ENCODE data around the gene KCNIP4. TPM values are rescaled to one million over a fixed set of nuclear protein-coding genes. Genes with fewer than 3 reads are reported as not detected.

Gene KCNIP4
- total RNA-seq, 1 donor: not detected

DNA sequence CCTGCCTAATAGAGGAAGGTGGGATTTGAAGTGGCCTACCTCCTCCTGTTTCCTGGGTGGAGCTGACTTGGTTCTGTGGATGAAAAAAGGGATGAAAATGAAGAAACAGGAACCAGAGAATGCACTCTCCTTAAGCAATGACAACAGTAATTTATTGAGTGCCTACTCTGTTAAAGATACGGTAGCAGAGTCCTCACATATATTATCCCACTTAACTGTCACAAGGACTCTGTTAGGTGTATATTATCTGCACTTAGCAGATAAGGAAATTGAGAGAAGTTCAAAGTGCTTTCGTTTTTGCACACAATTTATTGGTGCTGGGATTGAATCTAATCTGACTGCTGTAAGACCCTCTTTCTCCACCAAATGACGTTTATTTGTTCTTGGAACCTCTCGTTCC lies 947.1 kb downstream of the KCNIP4 start:
- Histone ChIP-seq H3K9me3 (ENCODE audit: low read depth, low read length) (no peaks in the 10 kb centered on the region), H3K4me1 (ENCODE audit: insufficient read depth, low read length) (no peaks in the 10 kb centered on the region), H3K36me3 (ENCODE audit: insufficient read depth, low read length) (no peaks in the 10 kb centered on the region), H3K79me2 (ENCODE audit: insufficient read depth, low read length) (no peaks in the 10 kb centered on the region), H3K4me3 (ENCODE audit: insufficient read depth, low read length) (no peak overlapping the region), H3K27ac (ENCODE audit: low read depth, low read length) (no peak overlapping the region), H3K4me2 (ENCODE audit: insufficient read depth, low read length) (no peak overlapping the region), H4K20me1 (ENCODE audit: insufficient read depth, low read length) (no peaks in the 10 kb centered on the region), H2AFZ (ENCODE audit: low read length) (no peak overlapping the region), H3K27me3 (ENCODE audit: insufficient read depth, low read length) (no peaks in the 10 kb centered on the region)
- DNase-seq (ENCODE audit: insufficient read length, low spot score, missing footprints): no peak
- TF ChIP-seq, protein P1, sequence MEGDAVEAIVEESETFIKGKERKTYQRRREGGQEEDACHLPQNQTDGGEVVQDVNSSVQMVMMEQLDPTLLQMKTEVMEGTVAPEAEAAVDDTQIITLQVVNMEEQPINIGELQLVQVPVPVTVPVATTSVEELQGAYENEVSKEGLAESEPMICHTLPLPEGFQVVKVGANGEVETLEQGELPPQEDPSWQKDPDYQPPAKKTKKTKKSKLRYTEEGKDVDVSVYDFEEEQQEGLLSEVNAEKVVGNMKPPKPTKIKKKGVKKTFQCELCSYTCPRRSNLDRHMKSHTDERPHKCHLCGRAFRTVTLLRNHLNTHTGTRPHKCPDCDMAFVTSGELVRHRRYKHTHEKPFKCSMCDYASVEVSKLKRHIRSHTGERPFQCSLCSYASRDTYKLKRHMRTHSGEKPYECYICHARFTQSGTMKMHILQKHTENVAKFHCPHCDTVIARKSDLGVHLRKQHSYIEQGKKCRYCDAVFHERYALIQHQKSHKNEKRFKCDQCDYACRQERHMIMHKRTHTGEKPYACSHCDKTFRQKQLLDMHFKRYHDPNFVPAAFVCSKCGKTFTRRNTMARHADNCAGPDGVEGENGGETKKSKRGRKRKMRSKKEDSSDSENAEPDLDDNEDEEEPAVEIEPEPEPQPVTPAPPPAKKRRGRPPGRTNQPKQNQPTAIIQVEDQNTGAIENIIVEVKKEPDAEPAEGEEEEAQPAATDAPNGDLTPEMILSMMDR (IDR thresholded peaks at IDR 0.05; ENCODE audit: extremely low read depth, low read depth, low read length): no peak

DNA sequence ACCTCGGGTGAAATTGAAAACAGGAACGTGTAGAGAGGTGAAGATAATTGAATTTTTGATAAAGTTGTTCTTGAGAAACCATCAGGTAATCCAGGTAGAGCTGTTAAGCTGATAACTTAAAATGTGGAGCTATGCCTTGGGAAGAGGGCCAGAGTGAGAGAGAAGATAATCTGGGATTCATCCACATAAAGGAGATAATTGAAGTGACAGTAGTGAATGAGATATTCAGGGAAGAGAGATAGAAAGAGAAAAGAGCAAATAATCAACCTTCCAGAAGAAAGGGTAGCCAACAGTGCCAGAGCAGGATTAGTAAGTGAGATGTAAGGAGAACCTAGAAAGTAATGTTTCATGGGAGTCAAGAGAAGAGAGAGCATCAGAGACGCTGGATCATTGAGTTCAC lies 950.7 kb downstream of the KCNIP4 start:
- Histone ChIP-seq H3K27ac (ENCODE audit: low read depth, low read length) (no peak overlapping the region), H3K4me2 (ENCODE audit: insufficient read depth, low read length) (no peak overlapping the region), H3K4me3 (ENCODE audit: insufficient read depth, low read length) (no peak overlapping the region), H2AFZ (ENCODE audit: low read length) (no peak overlapping the region), H3K36me3 (ENCODE audit: insufficient read depth, low read length) (no peaks in the 10 kb centered on the region), H4K20me1 (ENCODE audit: insufficient read depth, low read length) (no peaks in the 10 kb centered on the region), H3K27me3 (ENCODE audit: insufficient read depth, low read length) (no peaks in the 10 kb centered on the region), H3K4me1 (ENCODE audit: insufficient read depth, low read length) (no peaks in the 10 kb centered on the region), H3K79me2 (ENCODE audit: insufficient read depth, low read length) (no peaks in the 10 kb centered on the region), H3K9me3 (ENCODE audit: low read depth, low read length) (no peaks in the 10 kb centered on the region)
- TF ChIP-seq, protein P1 (IDR thresholded peaks at IDR 0.05; ENCODE audit: extremely low read depth, low read depth, low read length): no peak
- DNase-seq (ENCODE audit: insufficient read length, low spot score, missing footprints): no peak

DNA sequence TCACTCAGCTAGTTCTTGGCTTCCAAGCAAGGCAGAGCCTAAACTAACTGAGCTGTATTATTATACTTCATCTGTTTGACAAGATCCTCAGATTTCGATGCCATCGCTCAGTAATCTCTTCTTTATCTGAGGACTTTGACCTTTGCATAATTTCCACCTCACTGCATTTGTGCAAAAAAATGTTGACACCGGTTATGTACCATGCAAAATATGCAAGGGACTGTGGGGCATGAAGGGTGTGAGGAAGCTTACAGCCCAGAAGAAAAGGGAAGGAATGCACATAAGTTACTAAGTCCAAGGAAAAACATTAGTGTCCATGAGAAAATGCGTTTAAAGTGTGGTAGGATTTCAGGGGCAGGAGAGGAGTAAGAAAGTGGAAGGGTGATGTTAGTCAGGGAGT lies 953.0 kb downstream of the KCNIP4 start:
- no peak for DNase-seq (ENCODE audit: insufficient read length, low spot score, missing footprints)
- Histone ChIP-seq H3K4me2 (ENCODE audit: insufficient read depth, low read length) (no peak overlapping the region), H3K27me3 (ENCODE audit: insufficient read depth, low read length) (no peaks in the 10 kb centered on the region), H4K20me1 (ENCODE audit: insufficient read depth, low read length) (no peaks in the 10 kb centered on the region), H3K9me3 (ENCODE audit: low read depth, low read length) (no peaks in the 10 kb centered on the region), H2AFZ (ENCODE audit: low read length) (no peak overlapping the region), H3K27ac (ENCODE audit: low read depth, low read length) (no peak overlapping the region), H3K4me1 (ENCODE audit: insufficient read depth, low read length) (no peaks in the 10 kb centered on the region), H3K4me3 (ENCODE audit: insufficient read depth, low read length) (no peak overlapping the region), H3K79me2 (ENCODE audit: insufficient read depth, low read length) (no peaks in the 10 kb centered on the region), H3K36me3 (ENCODE audit: insufficient read depth, low read length) (no peaks in the 10 kb centered on the region)
- TF ChIP-seq, protein P1 (IDR thresholded peaks at IDR 0.05; ENCODE audit: extremely low read depth, low read depth, low read length): no peak

DNA sequence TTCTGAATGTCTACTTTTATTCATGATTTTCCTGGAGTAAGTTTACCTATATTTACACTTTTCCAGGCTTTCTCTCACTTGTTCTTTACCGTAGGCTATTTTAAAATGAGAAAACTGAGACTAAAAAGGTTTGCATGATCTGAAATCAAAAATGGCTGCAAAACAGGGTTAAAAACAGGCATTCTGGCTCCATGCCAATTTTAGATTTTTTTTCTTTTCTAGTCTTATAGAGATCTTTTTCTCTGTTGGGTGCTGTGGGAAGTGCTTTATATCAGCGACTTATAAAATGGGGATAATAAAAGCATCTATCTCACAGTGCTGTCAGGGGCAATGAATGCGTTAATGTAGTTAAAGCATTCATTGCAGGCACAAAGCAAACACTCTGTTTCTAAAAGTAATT lies 953.6 kb downstream of the KCNIP4 start:
- DNase-seq (ENCODE audit: insufficient read length, low spot score, missing footprints): no peak
- TF ChIP-seq, protein P1 (IDR thresholded peaks at IDR 0.05; ENCODE audit: extremely low read depth, low read depth, low read length): no peak

More for the DNA sequence above, 953.6 kb downstream of the KCNIP4 start:
- H3K4me3 ChIP-seq (ENCODE audit: insufficient read depth, low read length): no peak overlapping the region
- H3K27ac ChIP-seq (ENCODE audit: low read depth, low read length): no peak overlapping the region
- H3K4me2 ChIP-seq (ENCODE audit: insufficient read depth, low read length): no peak overlapping the region
- no peaks in the 10 kb centered on the region for H3K36me3 ChIP-seq (ENCODE audit: insufficient read depth, low read length)
- H2AFZ ChIP-seq (ENCODE audit: low read length): no peak overlapping the region
- H3K27me3 ChIP-seq (ENCODE audit: insufficient read depth, low read length): no peaks in the 10 kb centered on the region
- H3K79me2 ChIP-seq (ENCODE audit: insufficient read depth, low read length): no peaks in the 10 kb centered on the region
- H3K4me1 ChIP-seq (ENCODE audit: insufficient read depth, low read length): no peaks in the 10 kb centered on the region
- no peaks in the 10 kb centered on the region for H3K9me3 ChIP-seq (ENCODE audit: low read depth, low read length)
- H4K20me1 ChIP-seq (ENCODE audit: insufficient read depth, low read length): no peaks in the 10 kb centered on the region
